Mucosa of stomach (tissue), 1 donor: ENCODE data around the gene PSMD2.
A peak's percentile ranks its signal among the peaks of the same experiment; 100 is the strongest.

ENCODE experiments used
- H3K27me3 ChIP-seq: one replicate; pipeline ENCODE4 v1.7.0; 2013; ENCODE audit warnings: mild to moderate bottlenecking, low read length; ENCODE audit not compliant: control insufficient read depth, insufficient read depth
- H3K36me3 ChIP-seq: one replicate; pipeline ENCODE4 v1.7.0; 2013; ENCODE audit warnings: low read length; ENCODE audit not compliant: control insufficient read depth, insufficient read depth
- H3K4me1 ChIP-seq: one replicate; pipeline ENCODE4 v1.7.0; 2013; ENCODE audit warnings: mild to moderate bottlenecking, low read length; ENCODE audit not compliant: control insufficient read depth, insufficient read depth
- H3K4me3 ChIP-seq: one replicate; pipeline ENCODE4 v1.7.0; 2013; ENCODE audit warnings: low read length
- H3K9ac ChIP-seq: one replicate; pipeline ENCODE4 v1.7.0; 2013; ENCODE audit warnings: mild to moderate bottlenecking, low read length, moderate library complexity
- H3K9me3 ChIP-seq: one replicate; pipeline ENCODE4 v1.7.0; 2013; ENCODE audit warnings: mild to moderate bottlenecking, low read length, moderate library complexity; ENCODE audit not compliant: control insufficient read depth
- donor health status: Pancreatic carcinoma.

Gene PSMD2

GRCh38 chr3:184327171-184327570 lies 28.1 kb downstream of the PSMD2 start:
- Histone ChIP-seq H3K27me3 (no peaks in the 10 kb centered on the region), H3K9ac (no peak overlapping the region), H3K9me3 (no peaks in the 10 kb centered on the region), H3K36me3 (peaks cover 64% of the 10 kb centered on the region), H3K4me3 (no peak overlapping the region), H3K4me1 (no peaks in the 10 kb centered on the region)

- H3K36me3 ChIP-seq, result peaks cover 51% of the 10 kb centered on the region
Observed at GRCh38 chr3:184328516-184328915, 29.5 kb downstream of the PSMD2 start.

GRCh38 chr3:184332370-184333090 lies 33.5 kb downstream of the PSMD2 start:
- Histone ChIP-seq H3K27me3 (no peaks in the 10 kb centered on the region), H3K9me3 (no peaks in the 10 kb centered on the region), H3K4me3 (no peak overlapping the region), H3K36me3 (peaks cover 34% of the 10 kb centered on the region), H3K4me1 (peaks cover 16% of the 10 kb centered on the region), H3K9ac (no peak overlapping the region)

More at GRCh38 chr3:184328516-184328915, 29.5 kb downstream of the PSMD2 start:
- no peaks in the 10 kb centered on the region for H3K27me3 ChIP-seq
- H3K4me1 ChIP-seq, result no peaks in the 10 kb centered on the region
- H3K9me3 ChIP-seq, result no peaks in the 10 kb centered on the region
- no peak overlapping the region for H3K4me3 ChIP-seq
- H3K9ac ChIP-seq, result no peak overlapping the region

GRCh38 chr3:184333190-184333589 lies 34.1 kb downstream of the PSMD2 start:
- H3K9me3 ChIP-seq, result no peaks in the 10 kb centered on the region
- peaks cover 28% of the 10 kb centered on the region for H3K36me3 ChIP-seq
- no peaks in the 10 kb centered on the region for H3K27me3 ChIP-seq
- H3K4me1 ChIP-seq, result peaks cover 19% of the 10 kb centered on the region
- no peak overlapping the region for H3K9ac ChIP-seq
- no peak overlapping the region for H3K4me3 ChIP-seq

- H3K36me3 ChIP-seq, result peaks cover 23% of the 10 kb centered on the region
- H3K4me3 ChIP-seq, result no peak overlapping the region
- no peaks in the 10 kb centered on the region for H3K27me3 ChIP-seq
- peaks cover 22% of the 10 kb centered on the region for H3K4me1 ChIP-seq
- no peaks in the 10 kb centered on the region for H3K9me3 ChIP-seq
- no peak overlapping the region for H3K9ac ChIP-seq
Observed at GRCh38 chr3:184333700-184334099, 34.7 kb downstream of the PSMD2 start.

- peaks cover 22% of the 10 kb centered on the region for H3K4me1 ChIP-seq
- H3K4me3 ChIP-seq, result no peak overlapping the region
- H3K27me3 ChIP-seq, result no peaks in the 10 kb centered on the region
- H3K9me3 ChIP-seq, result no peaks in the 10 kb centered on the region
- no peak overlapping the region for H3K9ac ChIP-seq
- H3K36me3 ChIP-seq, result peaks cover 19% of the 10 kb centered on the region
Observed at GRCh38 chr3:184334470-184335158, 35.6 kb downstream of the PSMD2 start.

GRCh38 chr3:184335291-184335660 lies 36.2 kb downstream of the PSMD2 start:
- peak overlapping the region; percentile 48 for H3K4me3 ChIP-seq
- H3K4me1 ChIP-seq, result peaks cover 22% of the 10 kb centered on the region
- H3K9me3 ChIP-seq, result no peaks in the 10 kb centered on the region
- peak overlapping the region; percentile 71 for H3K9ac ChIP-seq
- peaks cover 19% of the 10 kb centered on the region for H3K36me3 ChIP-seq
- H3K27me3 ChIP-seq, result no peaks in the 10 kb centered on the region

GRCh38 chr3:184335661-184336546 lies 36.9 kb downstream of the PSMD2 start:
- no peaks in the 10 kb centered on the region for H3K9me3 ChIP-seq
- H3K27me3 ChIP-seq, result no peaks in the 10 kb centered on the region
- peak overlapping the region; percentile 71 for H3K9ac ChIP-seq
- H3K36me3 ChIP-seq, result peaks cover 18% of the 10 kb centered on the region
- peak overlapping the region; percentile 48 for H3K4me3 ChIP-seq
- peaks cover 27% of the 10 kb centered on the region for H3K4me1 ChIP-seq

GRCh38 chr3:184336547-184337398 lies 37.7 kb downstream of the PSMD2 start:
- H3K27me3 ChIP-seq, result no peaks in the 10 kb centered on the region
- peak overlapping the region; percentile 71 for H3K9ac ChIP-seq
- H3K36me3 ChIP-seq, result peaks cover 10% of the 10 kb centered on the region
- H3K4me1 ChIP-seq, result peaks cover 36% of the 10 kb centered on the region
- peak overlapping the region; percentile 48 for H3K4me3 ChIP-seq
- H3K9me3 ChIP-seq, result no peaks in the 10 kb centered on the region

- H3K9ac ChIP-seq, result peak within 1 kb of the TSS; percentile 71
- H3K27me3 ChIP-seq, result no peaks in the 10 kb centered on the region
- peak within 1 kb of the TSS; percentile 48 for H3K4me3 ChIP-seq
- H3K4me1 ChIP-seq, result peaks cover 40% of the 10 kb centered on the region
- peaks cover 7% of the 10 kb centered on the region for H3K36me3 ChIP-seq
- no peaks in the 10 kb centered on the region for H3K9me3 ChIP-seq
Observed at GRCh38 chr3:184337399-184337714, 38.3 kb downstream of the PSMD2 start, which contains the start of gene FAM131A. Gene FAM131A (plus strand): TSS chr3:184337600. CDS start chr3:184337631, 31 bp downstream.

- Histone ChIP-seq H3K4me1 (peaks cover 44% of the 10 kb centered on the region), H3K27me3 (no peaks in the 10 kb centered on the region), H3K4me3 (no peak overlapping the region), H3K9ac (peak overlapping the region; percentile 17), H3K9me3 (no peaks in the 10 kb centered on the region), H3K36me3 (peaks cover 7% of the 10 kb centered on the region)
Observed at GRCh38 chr3:184337981-184338380, 38.9 kb downstream of the PSMD2 start.
